ENCODE results near the gene LYPD6B. TPM values are rescaled to one million over a fixed set of nuclear protein-coding genes. Genes with fewer than 3 reads are reported as not detected.

The LYPD6B gene
- total and polyA plus RNA-seq, 10 of the 15 experiments (the other 5 are each of a cell fraction or from before 2014, with no cell fraction given): 1.0 to 6.6 (median 4.0) TPM

GRCh38 chr2:149012545-149012944, 26.0 kb upstream of the LYPD6B start (continued):
- TF ChIP-seq NR2C2 (IDR thresholded peaks at IDR 0.05; ENCODE audit: borderline replicate concordance, control insufficient read depth, insufficient read length, low read depth): no peak
- TF ChIP-seq POLR2AphosphoS2 (IDR thresholded peaks at IDR 0.05; ENCODE audit: low read depth, low read length): no peak
- TF ChIP-seq NFXL1 (IDR thresholded peaks at IDR 0.05; ENCODE audit: borderline replicate concordance): no peak
- TF ChIP-seq PKNOX1 (IDR thresholded peaks at IDR 0.05): no peak
- no peak for TF ChIP-seq RELB (IDR thresholded peaks at IDR 0.05; ENCODE audit: low read depth)
- TF ChIP-seq TAF1 (IDR thresholded peaks at IDR 0.05; ENCODE audit: borderline replicate concordance, low read depth, low read length): no peak
- no peak for TF ChIP-seq ELK1 (IDR thresholded peaks at IDR 0.05; ENCODE audit: low read depth, low read length)
- TF ChIP-seq E4F1 (IDR thresholded peaks at IDR 0.05; ENCODE audit: borderline replicate concordance, partially characterized antibody): no peak
- TF ChIP-seq RBBP5 (conservative IDR thresholded peaks at IDR 0.05): no peak
- TF ChIP-seq ZBTB40 (IDR thresholded peaks at IDR 0.05; ENCODE audit: borderline replicate concordance): no peak
- no peak for TF ChIP-seq KDM1A (IDR thresholded peaks at IDR 0.05; ENCODE audit: borderline replicate concordance)
